Gastrocnemius medialis (tissue), 4 donors: ENCODE measurements around the gene WWOX. TPM values are rescaled to one million over a fixed set of nuclear protein-coding genes. Genes with fewer than 3 reads are reported as not detected.

Source experiments
- ATAC-seq, 2 donors: fragments of 150-250 bp; one replicate each; pipeline ENCODE4 v1.9.1; 2016
- DNase-seq, 2 donors: peaks; one replicate each; pipeline ENCODE4 v3.0.0-alpha.2; 2019
- H3K27ac ChIP-seq, 4 donors: fragments of 200-600 bp; sonication (generic); 1 replicate in 1 of 4; 2 replicates in 3 of 4; pipeline ENCODE4 v1.5.1; 2016 to 2018; ENCODE audit warnings: mild to moderate bottlenecking in 2 of 4, moderate library complexity in 1 of 4
- H3K27me3 ChIP-seq, 3 donors: fragments of 200-600 bp; sonication (generic) in 2 of 3; 1 replicate in 1 of 3; 2 replicates in 2 of 3; pipeline versions ENCODE4 v1.5.1 to v1.6.0; 2016 to 2019; ENCODE audit warnings: mild to moderate bottlenecking in 1 of 3, moderate library complexity in 1 of 3
- H3K36me3 ChIP-seq, 2 donors: fragments of 200-600 bp; sonication (generic) in 1 of 2; one replicate each; pipeline ENCODE4 v1.5.1; 2017 to 2018
- H3K4me1 ChIP-seq, 2 donors: fragments of 200-600 bp; sonication (generic) in 1 of 2; one replicate each; pipeline ENCODE4 v1.5.1; 2016 to 2017; ENCODE audit warnings: mild to moderate bottlenecking in 2 of 2
- H3K4me3 ChIP-seq, 4 donors: fragments of 200-600 bp; sonication (generic) in 3 of 4; 1 replicate in 1 of 4; 2 replicates in 3 of 4; pipeline ENCODE4 v1.5.1; 2016 to 2019; ENCODE audit warnings: mild to moderate bottlenecking in 2 of 4
- H3K9me3 ChIP-seq, 3 donors: fragments of 200-600 bp; sonication (generic) in 2 of 3; 1 replicate in 1 of 3; 2 replicates in 2 of 3; pipeline ENCODE4 v1.5.1; 2016 to 2019
- CTCF ChIP-seq, 5 experiments: fragments of 450-650 bp in 3 of 5; fragments of 200-600 bp in 2 of 5; sonication (generic) in 2 of 5; IDR thresholded peaks in 4 of 5; conservative IDR thresholded peaks in 1 of 5; 1 replicate in 4 of 5; 2 replicates in 1 of 5; pipeline ENCODE4 v1.5.1; 2016 to 2019; ENCODE audit warnings: antibody characterized with exemption in 5 of 5, mild to moderate bottlenecking in 3 of 5, moderate library complexity in 3 of 5
- POLR2A ChIP-seq, 2 donors: fragments of 450-650 bp; IDR thresholded peaks; one replicate each; pipeline ENCODE4 v1.6.1; 2017; ENCODE audit warnings: antibody characterized with exemption in 2 of 2, mild to moderate bottlenecking in 2 of 2, moderate library complexity in 2 of 2
- in situ Hi-C, 4 donors: fragments of 200-750 bp; cut with MboI; loops; one replicate each; pipeline versions ENCODE4 v1.15.0 to v1.8.0; 2017; ENCODE audit warnings: low sequenced_read_pairs in 4 of 4
- intact Hi-C: fragments of 100-400 bp; cut with DNase I; formaldehyde crosslinking; loops from one replicate; pipeline ENCODE4 v1.15.1; 2023; ENCODE audit warnings: low total_unique reads
- total RNA-seq, 4 donors: library from RNA; depleted of rRNA; stranded (reverse); fragments of >200 nt; gene quantifications; one replicate each; pipeline versions ENCODE4 v1.1.0 to v1.2.3, GENCODE V29; 2016

WWOX gene
- total RNA-seq, 4 donors from 2014 or later, result 3.3 to 13.0 (median 6.0) TPM

GRCh38 chr16:78715673-78716072 lies 616.2 kb downstream of the WWOX start:
- Histone ChIP-seq H3K4me1 (no peaks in the 10 kb centered on the region), H3K36me3 (no peaks in the 10 kb centered on the region), H3K27ac (no peak overlapping the region), H3K27me3 (no peaks in the 10 kb centered on the region), H3K4me3 (no peak overlapping the region), H3K9me3 (no peaks in the 10 kb centered on the region)
- no peak for ATAC-seq
- TF ChIP-seq POLR2A (IDR thresholded peaks at IDR 0.05), result no peak
- TF ChIP-seq CTCF (IDR thresholded peaks at IDR 0.05 in 4 of 5, conservative IDR thresholded peaks at IDR 0.05 in 1 of 5), result no peak
- in situ Hi-C loops (no loop called here), intact Hi-C loops (no loop called here)
- DNase-seq, result no peak

- H3K4me1 ChIP-seq, result no peaks in the 10 kb centered on the region
- no peak overlapping the region for H3K4me3 ChIP-seq
- intact Hi-C loops, result no loop called here
- H3K36me3 ChIP-seq, result no peaks in the 10 kb centered on the region
- no peaks in the 10 kb centered on the region for H3K27me3 ChIP-seq
- no peak overlapping the region for H3K27ac ChIP-seq
- in situ Hi-C loops, result no loop called here
- DNase-seq (no peak), ATAC-seq (no peak)
- no peak for TF ChIP-seq CTCF (IDR thresholded peaks at IDR 0.05 in 4 of 5, conservative IDR thresholded peaks at IDR 0.05 in 1 of 5)
- TF ChIP-seq POLR2A (IDR thresholded peaks at IDR 0.05), result no peak
- H3K9me3 ChIP-seq, result no peaks in the 10 kb centered on the region
These were observed 618.7 kb downstream of the WWOX start for GRCh38 chr16:78718141-78718540.

GRCh38 chr16:78720416-78720815 lies 621.0 kb downstream of the WWOX start:
- intact Hi-C loops, result no loop called here
- in situ Hi-C loops, result no loop called here
- Histone ChIP-seq H3K27ac (no peak overlapping the region), H3K4me1 (no peaks in the 10 kb centered on the region), H3K4me3 (no peak overlapping the region), H3K27me3 (no peaks in the 10 kb centered on the region), H3K36me3 (no peaks in the 10 kb centered on the region), H3K9me3 (no peaks in the 10 kb centered on the region)
- no peak for ATAC-seq
- TF ChIP-seq POLR2A (IDR thresholded peaks at IDR 0.05) (no peak), CTCF (IDR thresholded peaks at IDR 0.05 in 4 of 5, conservative IDR thresholded peaks at IDR 0.05 in 1 of 5) (no peak)
- no peak for DNase-seq

- in situ Hi-C loops, result no loop called here
These were observed 628.1 kb downstream of the WWOX start for GRCh38 chr16:78727536-78727935.

More at GRCh38 chr16:78727536-78727935, 628.1 kb downstream of the WWOX start:
- DNase-seq (no peak), ATAC-seq (no peak)
- no peaks in the 10 kb centered on the region for H3K4me1 ChIP-seq
- intact Hi-C loops, result no loop called here
- H3K4me3 ChIP-seq, result no peak overlapping the region
- no peaks in the 10 kb centered on the region for H3K36me3 ChIP-seq
- TF ChIP-seq POLR2A (IDR thresholded peaks at IDR 0.05), result no peak
- no peak for TF ChIP-seq CTCF (IDR thresholded peaks at IDR 0.05 in 4 of 5, conservative IDR thresholded peaks at IDR 0.05 in 1 of 5)
- H3K9me3 ChIP-seq, result no peaks in the 10 kb centered on the region
- H3K27ac ChIP-seq, result no peak overlapping the region
- H3K27me3 ChIP-seq, result no peaks in the 10 kb centered on the region
